Mucosa of stomach (tissue), 1 donor: Measurements from ENCODE around the gene NRAS.

Experiments
- H3K27me3 ChIP-seq: one replicate; pipeline ENCODE4 v1.7.0; 2013; ENCODE audit warnings: mild to moderate bottlenecking, low read length; ENCODE audit not compliant: control insufficient read depth, insufficient read depth
- H3K36me3 ChIP-seq: one replicate; pipeline ENCODE4 v1.7.0; 2013; ENCODE audit warnings: low read length; ENCODE audit not compliant: control insufficient read depth, insufficient read depth
- H3K4me1 ChIP-seq: one replicate; pipeline ENCODE4 v1.7.0; 2013; ENCODE audit warnings: mild to moderate bottlenecking, low read length; ENCODE audit not compliant: control insufficient read depth, insufficient read depth
- H3K4me3 ChIP-seq: one replicate; pipeline ENCODE4 v1.7.0; 2013; ENCODE audit warnings: low read length
- H3K9ac ChIP-seq: one replicate; pipeline ENCODE4 v1.7.0; 2013; ENCODE audit warnings: mild to moderate bottlenecking, low read length, moderate library complexity
- H3K9me3 ChIP-seq: one replicate; pipeline ENCODE4 v1.7.0; 2013; ENCODE audit warnings: mild to moderate bottlenecking, low read length, moderate library complexity; ENCODE audit not compliant: control insufficient read depth
- donor health status: Pancreatic carcinoma.

Gene NRAS

GRCh38 chr1:114670083-114671010 is 46.2 kb downstream of the NRAS start:
- Histone ChIP-seq H3K4me1 (no peaks in the 10 kb centered on the region), H3K36me3 (no peaks in the 10 kb centered on the region), H3K27me3 (no peaks in the 10 kb centered on the region), H3K4me3 (peak overlapping the region; percentile 57), H3K9me3 (no peaks in the 10 kb centered on the region), H3K9ac (peak overlapping the region; percentile 68)

GRCh38 chr1:114669562-114670082 is 46.9 kb downstream of the NRAS start, which contains the start of gene DENND2C:
Gene DENND2C, minus strand, starts transcription at chr1:114670049. Its CDS starts 44,065 bp downstream, at chr1:114625984.
- Histone ChIP-seq H3K27me3 (no peaks in the 10 kb centered on the region), H3K4me1 (no peaks in the 10 kb centered on the region), H3K9me3 (no peaks in the 10 kb centered on the region), H3K36me3 (no peaks in the 10 kb centered on the region), H3K4me3 (peak within 1 kb of the TSS; percentile 57), H3K9ac (peak within 1 kb of the TSS; percentile 68)

- peak overlapping the region; percentile 57 for H3K4me3 ChIP-seq
- no peaks in the 10 kb centered on the region for H3K9me3 ChIP-seq
Measured at GRCh38 chr1:114668784-114669561, 47.6 kb downstream of the NRAS start.

GRCh38 chr1:114668373-114668772 is 48.2 kb downstream of the NRAS start:
- Histone ChIP-seq H3K9me3 (no peaks in the 10 kb centered on the region), H3K36me3 (no peaks in the 10 kb centered on the region), H3K9ac (no peak overlapping the region), H3K4me3 (no peak overlapping the region), H3K4me1 (no peaks in the 10 kb centered on the region), H3K27me3 (no peaks in the 10 kb centered on the region)

More at GRCh38 chr1:114668784-114669561, 47.6 kb downstream of the NRAS start:
- Histone ChIP-seq H3K27me3 (no peaks in the 10 kb centered on the region), H3K9ac (peak overlapping the region; percentile 68), H3K4me1 (no peaks in the 10 kb centered on the region), H3K36me3 (no peaks in the 10 kb centered on the region)

- H3K4me1 ChIP-seq, result no peaks in the 10 kb centered on the region
- no peak overlapping the region for H3K9ac ChIP-seq
- no peaks in the 10 kb centered on the region for H3K27me3 ChIP-seq
- H3K9me3 ChIP-seq, result no peaks in the 10 kb centered on the region
- no peaks in the 10 kb centered on the region for H3K36me3 ChIP-seq
- H3K4me3 ChIP-seq, result no peak overlapping the region
Measured at GRCh38 chr1:114666954-114667353, 49.6 kb downstream of the NRAS start.

GRCh38 chr1:114660238-114660637 is 56.3 kb downstream of the NRAS start:
- no peak overlapping the region for H3K4me3 ChIP-seq
- H3K36me3 ChIP-seq, result no peaks in the 10 kb centered on the region
- no peaks in the 10 kb centered on the region for H3K4me1 ChIP-seq

More at GRCh38 chr1:114660238-114660637, 56.3 kb downstream of the NRAS start:
- Histone ChIP-seq H3K9me3 (no peaks in the 10 kb centered on the region), H3K9ac (no peak overlapping the region), H3K27me3 (no peaks in the 10 kb centered on the region)
